Natural killer cell treated with Interleukin-12 subunit alpha and Interleukin-12 subunit beta and Interleukin-15 and Interleukin-18, amount 100 ng/mL, for 72 hours (primary cell): ENCODE measurements around the gene CTDSPL. TPM values are rescaled to one million over a fixed set of nuclear protein-coding genes. Genes with fewer than 3 reads are reported as not detected.

ENCODE experiments used
- ATAC-seq, 2 donors: fragments of 150-1000 bp; cut with Tn5 transposase in 1 of 2; sonication (Bioruptor Pico), chemical (Tn5 transposase) in 1 of 2; 2 replicates each; pipeline ENCODE4 v1.10.0; 2021
- DNase-seq: peaks from one replicate; pipeline ENCODE4 v3.0.0; 2022; ENCODE audit warnings: low spot score
- H3K27ac Mint-ChIP-seq, 2 donors: 1 replicate in 1 of 2; 2 replicates in 1 of 2; pipeline ENCODE4 v1.8.0; 2022; ENCODE audit warnings: mixed read lengths in 2 of 2, mild to moderate bottlenecking in 1 of 2, moderate library complexity in 1 of 2
- H3K27me3 Mint-ChIP-seq, 2 donors: 1 replicate in 1 of 2; 2 replicates in 1 of 2; pipeline ENCODE4 v1.8.0; 2022; ENCODE audit warnings: mixed read lengths in 2 of 2
- H3K36me3 Mint-ChIP-seq: one replicate; pipeline ENCODE4 v1.8.0; 2022; ENCODE audit warnings: mixed read lengths
- H3K4me1 Mint-ChIP-seq, 2 donors: 1 replicate in 1 of 2; 2 replicates in 1 of 2; pipeline ENCODE4 v1.8.0; 2022; ENCODE audit warnings: low read depth in 2 of 2, mixed read lengths in 2 of 2, mild to moderate bottlenecking in 1 of 2
- H3K4me3 Mint-ChIP-seq: one replicate; pipeline ENCODE4 v1.8.0; 2022; ENCODE audit warnings: mixed read lengths
- H3K9me3 Mint-ChIP-seq: 2 replicates; pipeline ENCODE4 v1.8.0; 2022; ENCODE audit warnings: mixed read lengths
- total RNA-seq, 2 donors: library from RNA; stranded (reverse); gene quantifications; one replicate each; pipeline ENCODE4 v1.2.3, GENCODE V29; 2022

The CTDSPL gene
- total RNA-seq, 2 donors from 2014 or later: 0.69 to 1.3 TPM

- H3K27me3 Mint-ChIP-seq: no peaks in the 10 kb centered on the region
- ATAC-seq (peak in 1 of 2 donors; percentile 15), DNase-seq (no peak)
- H3K4me3 Mint-ChIP-seq: no peak overlapping the region
- H3K27ac Mint-ChIP-seq: peak overlapping the region in 1 of 2 donors; percentile 60
- H3K36me3 Mint-ChIP-seq: no peaks in the 10 kb centered on the region
- peaks cover 24 to 27% of the 10 kb centered on the region in 2 donors for H3K4me1 Mint-ChIP-seq
- H3K9me3 Mint-ChIP-seq: no peaks in the 10 kb centered on the region
Measured at GRCh38 chr3:38003371-38003816, 141.7 kb downstream of the CTDSPL start.

- H3K27ac Mint-ChIP-seq: no peak overlapping the region
- no peak overlapping the region for H3K4me3 Mint-ChIP-seq
- ATAC-seq (no peak), DNase-seq (no peak)
- no peaks in the 10 kb centered on the region for H3K36me3 Mint-ChIP-seq
- peaks cover 22 to 27% of the 10 kb centered on the region in 2 donors for H3K4me1 Mint-ChIP-seq
- H3K9me3 Mint-ChIP-seq: no peaks in the 10 kb centered on the region
- no peaks in the 10 kb centered on the region for H3K27me3 Mint-ChIP-seq
Measured at GRCh38 chr3:38003817-38004414, 142.2 kb downstream of the CTDSPL start.

GRCh38 chr3:38004415-38005075, 142.9 kb downstream of the CTDSPL start:
- no peaks in the 10 kb centered on the region for H3K27me3 Mint-ChIP-seq
- ATAC-seq (peak in 1 of 2 donors; percentile 50), DNase-seq (no peak)
- H3K27ac Mint-ChIP-seq: no peak overlapping the region
- peaks cover 17 to 23% of the 10 kb centered on the region in 2 donors for H3K4me1 Mint-ChIP-seq
- H3K4me3 Mint-ChIP-seq: no peak overlapping the region
- no peaks in the 10 kb centered on the region for H3K36me3 Mint-ChIP-seq
- no peaks in the 10 kb centered on the region for H3K9me3 Mint-ChIP-seq

- Mint-ChIP-seq H3K4me1 (peaks cover 13 to 20% of the 10 kb centered on the region in 2 donors), H3K36me3 (no peaks in the 10 kb centered on the region), H3K9me3 (no peaks in the 10 kb centered on the region), H3K4me3 (no peak overlapping the region), H3K27ac (no peak overlapping the region), H3K27me3 (no peaks in the 10 kb centered on the region)
- DNase-seq (no peak), ATAC-seq (no peak)
Measured at GRCh38 chr3:38005076-38006020, 143.7 kb downstream of the CTDSPL start.

DNA sequence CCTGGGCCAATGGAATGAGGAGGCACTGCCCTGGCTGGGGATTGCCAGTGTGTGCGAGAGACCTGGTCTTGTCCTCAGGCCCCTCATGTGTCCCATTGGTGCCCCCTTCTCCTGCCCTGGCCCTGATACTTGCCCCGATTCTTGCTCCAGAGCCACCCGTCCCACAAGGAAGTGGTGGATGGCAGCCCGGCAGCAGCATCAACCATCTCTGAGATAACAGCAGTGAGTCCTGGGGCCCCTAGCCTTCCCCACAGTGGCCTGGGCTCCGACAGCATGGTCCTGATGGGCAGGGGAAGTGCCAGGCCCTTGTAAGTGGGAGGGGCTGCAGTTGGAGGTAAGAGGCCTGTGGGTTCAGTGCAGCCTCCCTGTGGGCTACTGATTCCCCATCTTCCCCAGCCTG, 144.4 kb downstream of the CTDSPL start:
- ATAC-seq: no peak
- H3K27me3 Mint-ChIP-seq: no peaks in the 10 kb centered on the region
- no peaks in the 10 kb centered on the region for H3K9me3 Mint-ChIP-seq
- peaks cover 12 to 20% of the 10 kb centered on the region in 2 donors for H3K4me1 Mint-ChIP-seq
- H3K4me3 Mint-ChIP-seq: no peak overlapping the region
- H3K36me3 Mint-ChIP-seq: no peaks in the 10 kb centered on the region
- no peak overlapping the region for H3K27ac Mint-ChIP-seq
- no peak for DNase-seq

- no peaks in the 10 kb centered on the region for H3K9me3 Mint-ChIP-seq
- ATAC-seq (no peak), DNase-seq (no peak)
- H3K27me3 Mint-ChIP-seq: no peaks in the 10 kb centered on the region
- H3K36me3 Mint-ChIP-seq: no peaks in the 10 kb centered on the region
- H3K4me1 Mint-ChIP-seq: peaks cover 12 to 20% of the 10 kb centered on the region in 2 donors
- H3K4me3 Mint-ChIP-seq: no peak overlapping the region
- no peak overlapping the region for H3K27ac Mint-ChIP-seq
Measured at GRCh38 chr3:38006445-38006995, 144.8 kb downstream of the CTDSPL start.

GRCh38 chr3:38007754-38008090, 146.0 kb downstream of the CTDSPL start:
- no peak for ATAC-seq
- no peak for DNase-seq
- Mint-ChIP-seq H3K36me3 (no peaks in the 10 kb centered on the region), H3K27me3 (no peaks in the 10 kb centered on the region), H3K9me3 (no peaks in the 10 kb centered on the region), H3K27ac (no peak overlapping the region), H3K4me3 (no peak overlapping the region), H3K4me1 (peaks cover 12 to 20% of the 10 kb centered on the region in 2 donors)

- Mint-ChIP-seq H3K9me3 (no peaks in the 10 kb centered on the region), H3K27ac (no peak overlapping the region), H3K27me3 (no peaks in the 10 kb centered on the region), H3K36me3 (no peaks in the 10 kb centered on the region), H3K4me1 (peaks cover 9 to 15% of the 10 kb centered on the region in 2 donors), H3K4me3 (no peak overlapping the region)
- DNase-seq (no peak), ATAC-seq (no peak)
Measured at GRCh38 chr3:38008191-38008701, 146.6 kb downstream of the CTDSPL start.

- peak overlapping the region in 1 of 2 donors; percentile 25 for H3K27ac Mint-ChIP-seq
- ATAC-seq (no peak), DNase-seq (no peak)
- peaks cover 9 to 11% of the 10 kb centered on the region in 2 donors for H3K4me1 Mint-ChIP-seq
- no peaks in the 10 kb centered on the region for H3K36me3 Mint-ChIP-seq
- no peaks in the 10 kb centered on the region for H3K9me3 Mint-ChIP-seq
- no peaks in the 10 kb centered on the region for H3K27me3 Mint-ChIP-seq
- no peak overlapping the region for H3K4me3 Mint-ChIP-seq
Measured at GRCh38 chr3:38008971-38009580, 147.4 kb downstream of the CTDSPL start.

- DNase-seq (no peak), ATAC-seq (no peak)
- peaks cover 0 to 2% of the 10 kb centered on the region in 2 donors for H3K4me1 Mint-ChIP-seq
- H3K27ac Mint-ChIP-seq: no peak overlapping the region
- H3K9me3 Mint-ChIP-seq: no peaks in the 10 kb centered on the region
- peaks cover 3% of the 10 kb centered on the region for H3K36me3 Mint-ChIP-seq
- no peaks in the 10 kb centered on the region for H3K27me3 Mint-ChIP-seq
- no peak overlapping the region for H3K4me3 Mint-ChIP-seq
Measured at GRCh38 chr3:38009807-38010591, 148.3 kb downstream of the CTDSPL start.

- Mint-ChIP-seq H3K27me3 (no peaks in the 10 kb centered on the region), H3K36me3 (peaks cover 7% of the 10 kb centered on the region), H3K27ac (no peak overlapping the region), H3K9me3 (no peaks in the 10 kb centered on the region), H3K4me3 (no peak overlapping the region), H3K4me1 (no peaks in the 10 kb centered on the region)
- ATAC-seq (no peak), DNase-seq (peak; percentile 55)
Measured at GRCh38 chr3:38011111-38011510, 149.4 kb downstream of the CTDSPL start.

GRCh38 chr3:38015485-38015884, 153.8 kb downstream of the CTDSPL start:
- no peaks in the 10 kb centered on the region for H3K27me3 Mint-ChIP-seq
- no peak overlapping the region for H3K27ac Mint-ChIP-seq
- H3K9me3 Mint-ChIP-seq: no peaks in the 10 kb centered on the region
- H3K36me3 Mint-ChIP-seq: peaks cover 7% of the 10 kb centered on the region
- ATAC-seq: no peak
- no peak for DNase-seq
- no peak overlapping the region for H3K4me3 Mint-ChIP-seq
- H3K4me1 Mint-ChIP-seq: peaks cover 5 to 6% of the 10 kb centered on the region in 2 donors
